PC-3 (cell line): ENCODE measurements around the gene DOLK. TPM values are rescaled to one million over a fixed set of nuclear protein-coding genes. Genes with fewer than 3 reads are reported as not detected.
"Not testable (repeated sequence)": the region's sequence is repeated elsewhere in the genome, so short reads cannot be mapped to it uniquely, and the experiment has no call there.

Source experiments
- ATAC-seq: fragments of 200-7000 bp; cut with Tn5 transposase; 2 replicates; pipeline ENCODE4 v1.9.1; 2020; ENCODE audit warnings: mild to moderate bottlenecking, moderate library complexity
- BruUV-seq: library from RNA; stranded (reverse); fragments of 400-500 nt; replicated peaks from 2 replicates; lab custom pipeline; 2021; lab: Mats Ljungman, UMichigan
- CTCF ChIA-PET: fragments of 300-600 bp; sonication (Branson Sonifier 250); formaldehyde crosslinking; loops from one replicate; lab custom pipeline; 2022; ENCODE audit warnings: antibody characterized with exemption; lab: Charles Lee
- POLR2A ChIA-PET: fragments of 300-600 bp; sonication (Branson Sonifier 250); formaldehyde crosslinking; loops from one replicate; lab custom pipeline; 2022; ENCODE audit warnings: antibody characterized with exemption; ENCODE audit not compliant: unreplicated experiment; lab: Charles Lee
- DNase-seq: peaks from one replicate; pipeline ENCODE4 v3.0.0-alpha.2; 2015
- H2AFZ ChIP-seq: fragments of 300-600 bp; sonication (generic); 2 replicates; pipeline ENCODE4 v1.6.0; 2016; ENCODE audit warnings: antibody characterized with exemption, low read length
- H3F3A ChIP-seq: fragments of 300-600 bp; sonication (generic); one replicate; pipeline ENCODE4 v1.6.0; 2017; ENCODE audit warnings: antibody characterized with exemption, low read length, control low read depth, mild to moderate bottlenecking; ENCODE audit not compliant: unreplicated experiment
- H3K27ac ChIP-seq: fragments of 300-600 bp; sonication (generic); 2 replicates; pipeline ENCODE4 v1.5.1; 2016; ENCODE audit warnings: mild to moderate bottlenecking, low read length
- H3K27me3 ChIP-seq: fragments of 300-600 bp; sonication (generic); 2 replicates; pipeline ENCODE4 v1.6.1; 2016; ENCODE audit warnings: low read length, mixed read lengths
- H3K36me3 ChIP-seq: fragments of 300-600 bp; sonication (generic); 2 replicates; pipeline ENCODE4 v1.6.1; 2016; ENCODE audit warnings: low read depth, mixed run types, low read length, mixed read lengths
- H3K4me1 ChIP-seq: fragments of 300-600 bp; sonication (generic); 2 replicates; pipeline ENCODE4 v1.5.1; 2016; ENCODE audit warnings: low read length; ENCODE audit not compliant: insufficient read depth
- H3K4me2 ChIP-seq: fragments of 300-600 bp; sonication (generic); 2 replicates; pipeline ENCODE4 v1.6.0; 2016; ENCODE audit warnings: low read length
- H3K4me3 ChIP-seq: fragments of 300-600 bp; sonication (generic); 2 replicates; pipeline ENCODE4 v1.5.1; 2016; ENCODE audit warnings: mild to moderate bottlenecking, low read length, mixed read lengths
- H3K79me2 ChIP-seq: fragments of 300-600 bp; sonication (generic); 2 replicates; pipeline ENCODE4 v1.6.1; 2017; ENCODE audit warnings: low read length, mixed read lengths
- H3K9ac ChIP-seq: fragments of 300-600 bp; sonication (generic); 2 replicates; pipeline ENCODE4 v1.6.0; 2016; ENCODE audit warnings: mild to moderate bottlenecking, low read length
- H3K9me2 ChIP-seq: fragments of 300-600 bp; sonication (generic); replicated peaks from 2 replicates; pipeline ENCODE4 v1.6.1; 2016; ENCODE audit warnings: mixed run types, low read length, mixed read lengths
- H3K9me3 ChIP-seq: fragments of 300-600 bp; sonication (generic); 2 replicates; pipeline ENCODE4 v1.6.1; 2016; ENCODE audit warnings: low read length, mixed read lengths
- H4K20me1 ChIP-seq: fragments of 300-600 bp; sonication (generic); 2 replicates; pipeline ENCODE4 v1.6.1; 2016; ENCODE audit warnings: low read length, mixed read lengths
- EZH2 ChIP-seq: fragments of 300-600 bp; sonication (generic); IDR thresholded peaks from one replicate; pipeline ENCODE4 v1.6.1; 2017; ENCODE audit warnings: antibody characterized with exemption, mild to moderate bottlenecking, low read length; ENCODE audit not compliant: unreplicated experiment
- EZH2phosphoT487 ChIP-seq: fragments of 300-600 bp; sonication (generic); IDR thresholded peaks from 2 replicates; pipeline ENCODE4 v1.6.1; 2018; ENCODE audit warnings: mild to moderate bottlenecking, antibody characterized with exemption, low read length, borderline replicate concordance
- intact Hi-C: fragments of 100-400 bp; cut with micrococcal nuclease; formaldehyde crosslinking; loops from 2 replicates; pipeline ENCODE4 v1.9.0; 2023
- total RNA-seq: library from RNA; depleted of rRNA; stranded (reverse); fragments of >200 nt; gene quantifications from 2 replicates; pipeline ENCODE4 v1.2.3, GENCODE V29; 2014
- TF ChIP-seq, protein P1 (sequence below): fragments of 300-600 bp; sonication (generic); conservative IDR thresholded peaks from 2 replicates; pipeline ENCODE4 v1.5.1; 2017; ENCODE audit warnings: antibody characterized with exemption, low read depth, mild to moderate bottlenecking, low read length

DOLK gene
- total RNA-seq, 1 experiment from 2014 or later, result 17.9 TPM

DNA sequence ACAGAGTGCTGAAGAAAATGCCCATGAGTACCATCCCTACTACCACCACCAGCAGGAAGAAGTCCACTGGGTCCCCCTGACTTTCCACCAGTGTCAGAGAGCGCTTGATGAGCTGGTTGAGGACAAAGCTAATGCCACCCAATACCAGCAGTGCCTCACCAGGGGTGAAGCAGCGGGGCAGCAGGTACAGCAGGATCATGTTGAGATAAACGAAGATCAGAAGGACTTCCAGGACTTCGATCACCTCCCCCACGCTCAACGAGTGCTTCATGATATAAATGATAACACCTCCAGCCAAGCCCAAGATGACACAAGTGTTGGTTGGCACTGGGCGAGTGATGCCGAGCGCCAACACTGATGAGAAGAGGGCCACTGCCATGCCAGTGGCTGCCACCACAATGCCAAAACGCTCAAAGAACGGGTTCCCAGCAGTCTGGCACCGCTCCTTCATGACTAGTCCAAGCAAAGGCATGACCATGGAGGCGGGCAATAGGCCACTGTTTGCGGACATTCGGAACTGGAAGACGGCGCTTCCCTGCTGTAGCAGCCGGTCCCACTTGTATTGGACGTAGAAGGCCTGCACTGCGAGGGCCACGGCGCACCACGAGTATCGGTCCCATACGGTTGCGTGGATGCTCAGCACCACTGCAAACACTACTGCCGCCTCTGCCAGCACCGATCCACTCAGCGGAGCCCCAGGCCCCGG, 679 bp downstream of the DOLK start:
- Histone ChIP-seq H3F3A (no peaks in the 10 kb centered on the region), H4K20me1 (no peaks in the 10 kb centered on the region), H3K4me3 (peak overlapping the region; percentile 83), H3K27ac (peak overlapping the region; percentile 20; the same call in 1 of the 2 replicates), H3K9me3 (no peaks in the 10 kb centered on the region), H3K4me1 (peaks cover 10% of the 10 kb centered on the region; the same call in 1 of the 2 replicates), H2AFZ (peak overlapping the region; percentile 84), H3K79me2 (peaks cover 25% of the 10 kb centered on the region), H3K4me2 (peak overlapping the region; percentile 85), H3K36me3 (no peaks in the 10 kb centered on the region), H3K9me2 (no peaks in the 10 kb centered on the region), H3K27me3 (no peaks in the 10 kb centered on the region), H3K9ac (peak overlapping the region; percentile 93)
- CTCF ChIA-PET, result interaction anchor here (0.5 kb wide), 1 partner anchor 16 kb away, joined by 3 read pairs; no protein-coding TSS in a partner anchor
- POLR2A ChIA-PET, result no interaction called here
- TSS peak; percentile 76 for BruUV-seq
- intact Hi-C loops, result no loop called here
- DNase-seq (peak; percentile 2), ATAC-seq (peak; percentile 45)
- no peak for TF ChIP-seq EZH2phosphoT487
- TF ChIP-seq EZH2, result no peak
- TF ChIP-seq, protein P1, sequence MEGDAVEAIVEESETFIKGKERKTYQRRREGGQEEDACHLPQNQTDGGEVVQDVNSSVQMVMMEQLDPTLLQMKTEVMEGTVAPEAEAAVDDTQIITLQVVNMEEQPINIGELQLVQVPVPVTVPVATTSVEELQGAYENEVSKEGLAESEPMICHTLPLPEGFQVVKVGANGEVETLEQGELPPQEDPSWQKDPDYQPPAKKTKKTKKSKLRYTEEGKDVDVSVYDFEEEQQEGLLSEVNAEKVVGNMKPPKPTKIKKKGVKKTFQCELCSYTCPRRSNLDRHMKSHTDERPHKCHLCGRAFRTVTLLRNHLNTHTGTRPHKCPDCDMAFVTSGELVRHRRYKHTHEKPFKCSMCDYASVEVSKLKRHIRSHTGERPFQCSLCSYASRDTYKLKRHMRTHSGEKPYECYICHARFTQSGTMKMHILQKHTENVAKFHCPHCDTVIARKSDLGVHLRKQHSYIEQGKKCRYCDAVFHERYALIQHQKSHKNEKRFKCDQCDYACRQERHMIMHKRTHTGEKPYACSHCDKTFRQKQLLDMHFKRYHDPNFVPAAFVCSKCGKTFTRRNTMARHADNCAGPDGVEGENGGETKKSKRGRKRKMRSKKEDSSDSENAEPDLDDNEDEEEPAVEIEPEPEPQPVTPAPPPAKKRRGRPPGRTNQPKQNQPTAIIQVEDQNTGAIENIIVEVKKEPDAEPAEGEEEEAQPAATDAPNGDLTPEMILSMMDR, result no peak

DNA sequence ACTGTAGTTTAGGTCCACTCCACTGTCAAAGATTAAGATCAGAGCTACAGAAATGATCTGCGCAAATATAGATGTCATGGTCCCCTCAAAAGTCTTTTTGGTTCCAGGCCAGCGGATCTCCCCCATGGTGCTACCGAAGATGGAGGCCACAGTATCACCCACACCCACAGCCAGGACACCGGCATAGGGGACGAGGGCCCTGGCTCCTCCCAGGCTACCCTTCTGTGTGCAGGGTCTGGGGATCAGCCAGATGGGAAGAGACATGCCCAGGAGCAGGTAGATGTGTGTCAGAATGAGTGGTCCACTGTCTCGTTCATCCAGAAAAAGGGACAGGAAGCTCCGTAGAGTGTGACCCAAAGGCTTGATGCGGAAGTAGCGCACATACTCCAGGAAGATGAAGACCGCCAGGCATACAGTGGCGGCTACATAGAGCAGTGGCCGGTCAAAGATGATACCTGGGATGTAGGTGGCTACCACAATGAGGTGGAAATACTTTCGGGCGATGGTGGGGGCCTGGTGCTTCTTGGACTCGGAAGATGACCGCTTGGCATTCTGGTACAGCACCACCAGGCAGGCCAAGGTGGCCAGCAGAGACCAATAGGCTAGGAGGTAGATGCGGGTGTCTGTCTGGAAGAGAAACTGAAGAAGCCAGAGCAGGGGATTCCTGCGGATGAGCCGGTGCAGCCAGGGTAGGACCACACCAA, 1.5 kb downstream of the DOLK start:
- no peak for ATAC-seq
- Histone ChIP-seq H3K27ac (no peak overlapping the region), H3K9me3 (no peaks in the 10 kb centered on the region), H3K9me2 (no peaks in the 10 kb centered on the region), H2AFZ (no peak overlapping the region), H3K36me3 (no peaks in the 10 kb centered on the region), H3F3A (no peaks in the 10 kb centered on the region), H4K20me1 (no peaks in the 10 kb centered on the region), H3K4me1 (peaks cover 10% of the 10 kb centered on the region; the same call in 1 of the 2 replicates), H3K4me3 (no peak overlapping the region; the same call in 1 of the 2 replicates), H3K27me3 (no peaks in the 10 kb centered on the region), H3K79me2 (peaks cover 25% of the 10 kb centered on the region), H3K4me2 (peak overlapping the region; percentile 85), H3K9ac (no peak overlapping the region)
- no peak for DNase-seq
- TF ChIP-seq, protein P1, result no peak
- no peak for TF ChIP-seq EZH2phosphoT487
- no peak for TF ChIP-seq EZH2
- ChIA-PET POLR2A (no interaction called here), CTCF (no interaction called here)
- intact Hi-C loops, result no loop called here
- no TSS peak for BruUV-seq

DNA sequence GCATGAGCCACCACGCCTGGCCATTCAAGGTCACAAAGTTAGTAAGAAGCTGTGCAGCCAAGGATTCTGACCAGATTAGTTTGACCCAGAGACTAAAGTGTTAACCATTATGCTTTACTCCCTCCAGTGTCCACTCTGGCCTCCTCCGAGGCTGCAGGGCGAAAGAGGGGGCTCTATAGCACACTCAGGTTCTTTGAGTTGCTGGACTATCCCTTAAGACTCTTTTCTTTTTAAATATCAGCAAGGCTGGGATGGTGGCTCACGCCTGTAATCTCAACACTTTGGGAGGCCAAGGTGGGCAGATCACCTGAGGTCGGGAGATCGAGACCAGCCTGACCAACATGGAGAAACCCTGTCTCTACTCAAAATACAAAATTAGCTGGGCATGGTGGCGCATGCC, 2.4 kb downstream of the DOLK start:
- H3K4me3 ChIP-seq, H3K27ac ChIP-seq, H4K20me1 ChIP-seq, intact Hi-C loops, H3K9me2 ChIP-seq, H3K9me3 ChIP-seq, BruUV-seq, H3K36me3 ChIP-seq, CTCF ChIA-PET, H3K4me2 ChIP-seq, DNase-seq, ATAC-seq, H3F3A ChIP-seq, H2AFZ ChIP-seq, H3K27me3 ChIP-seq, POLR2A ChIA-PET, H3K9ac ChIP-seq, H3K4me1 ChIP-seq: not testable (repeated sequence)
- peaks cover 25% of the 10 kb centered on the region for H3K79me2 ChIP-seq
